Brain microvascular endothelial cell (primary cell): Measurements from ENCODE around the gene ICA1.

Experiments used
- DNase-seq: peaks from one replicate; pipeline ENCODE4 v3.0.0-alpha.2; 2020
- H3K27ac ChIP-seq: fragments of 250-450 bp; sonication (Bioruptor Pico); 2 replicates; pipeline ENCODE4 v1.5.1; 2020; ENCODE audit warnings: mild to moderate bottlenecking, moderate library complexity
- H3K27me3 ChIP-seq: fragments of 250-450 bp; sonication (Bioruptor Pico); replicated peaks from 2 replicates; pipeline ENCODE4 v1.5.1; 2020; ENCODE audit warnings: mild to moderate bottlenecking
- H3K36me3 ChIP-seq: fragments of 250-450 bp; sonication (Bioruptor Pico); replicated peaks from 2 replicates; pipeline ENCODE4 v1.5.1; 2020; ENCODE audit warnings: mild to moderate bottlenecking
- H3K4me3 ChIP-seq: 2 replicates; pipeline ENCODE4 v1.5.1; 2011; ENCODE audit warnings: low read depth, mild to moderate bottlenecking, control low read depth, low read length, moderate library complexity
- in situ Hi-C: cut with HindIII; loops from 2 replicates; pipeline ENCODE4 v1.10.0; 2017; ENCODE audit warnings: low sequenced_read_pairs, low pct_ligation_motif_present
- TF ChIP-seq, protein P1 (sequence below): IDR thresholded peaks from 2 replicates; pipeline ENCODE4 v1.5.1; 2011; ENCODE audit warnings: low read depth, mild to moderate bottlenecking, moderate library complexity, low read length, control low read depth, inconsistent platforms; ENCODE audit errors: missing control alignments

ICA1 gene

DNA sequence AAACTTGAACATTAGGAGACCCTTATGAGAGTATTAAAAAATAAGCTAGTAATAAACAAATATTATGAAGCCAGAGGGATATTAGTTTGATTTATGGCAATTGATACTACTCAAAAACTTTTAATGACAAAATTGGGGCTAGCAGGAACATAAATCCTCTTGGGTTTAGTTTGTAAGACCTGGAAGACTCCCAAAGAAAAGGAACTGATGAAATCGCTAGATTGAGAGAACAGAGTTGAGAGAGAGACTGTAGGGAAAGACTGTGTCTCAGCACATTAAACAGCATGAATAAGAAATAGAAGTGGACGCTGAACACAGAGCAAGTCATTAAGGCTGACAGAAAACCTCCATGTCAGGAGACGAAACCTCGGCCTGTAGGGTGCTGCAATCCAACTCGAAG lies 56.4 kb downstream of the ICA1 start:
- H3K27ac ChIP-seq, result no peak overlapping the region
- no peak overlapping the region for H3K4me3 ChIP-seq
- TF ChIP-seq, protein P1, sequence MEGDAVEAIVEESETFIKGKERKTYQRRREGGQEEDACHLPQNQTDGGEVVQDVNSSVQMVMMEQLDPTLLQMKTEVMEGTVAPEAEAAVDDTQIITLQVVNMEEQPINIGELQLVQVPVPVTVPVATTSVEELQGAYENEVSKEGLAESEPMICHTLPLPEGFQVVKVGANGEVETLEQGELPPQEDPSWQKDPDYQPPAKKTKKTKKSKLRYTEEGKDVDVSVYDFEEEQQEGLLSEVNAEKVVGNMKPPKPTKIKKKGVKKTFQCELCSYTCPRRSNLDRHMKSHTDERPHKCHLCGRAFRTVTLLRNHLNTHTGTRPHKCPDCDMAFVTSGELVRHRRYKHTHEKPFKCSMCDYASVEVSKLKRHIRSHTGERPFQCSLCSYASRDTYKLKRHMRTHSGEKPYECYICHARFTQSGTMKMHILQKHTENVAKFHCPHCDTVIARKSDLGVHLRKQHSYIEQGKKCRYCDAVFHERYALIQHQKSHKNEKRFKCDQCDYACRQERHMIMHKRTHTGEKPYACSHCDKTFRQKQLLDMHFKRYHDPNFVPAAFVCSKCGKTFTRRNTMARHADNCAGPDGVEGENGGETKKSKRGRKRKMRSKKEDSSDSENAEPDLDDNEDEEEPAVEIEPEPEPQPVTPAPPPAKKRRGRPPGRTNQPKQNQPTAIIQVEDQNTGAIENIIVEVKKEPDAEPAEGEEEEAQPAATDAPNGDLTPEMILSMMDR, result no peak
- in situ Hi-C loops, result no loop called here
- H3K27me3 ChIP-seq, result no peaks in the 10 kb centered on the region
- H3K36me3 ChIP-seq, result no peaks in the 10 kb centered on the region
- no peak for DNase-seq

GRCh38 chr7:8205031-8205387 lies 57.0 kb downstream of the ICA1 start:
- Histone ChIP-seq H3K4me3 (no peak overlapping the region), H3K36me3 (no peaks in the 10 kb centered on the region), H3K27me3 (no peaks in the 10 kb centered on the region), H3K27ac (no peak overlapping the region)
- in situ Hi-C loops, result no loop called here
- DNase-seq, result no peak
- TF ChIP-seq, protein P1, result no peak

DNA sequence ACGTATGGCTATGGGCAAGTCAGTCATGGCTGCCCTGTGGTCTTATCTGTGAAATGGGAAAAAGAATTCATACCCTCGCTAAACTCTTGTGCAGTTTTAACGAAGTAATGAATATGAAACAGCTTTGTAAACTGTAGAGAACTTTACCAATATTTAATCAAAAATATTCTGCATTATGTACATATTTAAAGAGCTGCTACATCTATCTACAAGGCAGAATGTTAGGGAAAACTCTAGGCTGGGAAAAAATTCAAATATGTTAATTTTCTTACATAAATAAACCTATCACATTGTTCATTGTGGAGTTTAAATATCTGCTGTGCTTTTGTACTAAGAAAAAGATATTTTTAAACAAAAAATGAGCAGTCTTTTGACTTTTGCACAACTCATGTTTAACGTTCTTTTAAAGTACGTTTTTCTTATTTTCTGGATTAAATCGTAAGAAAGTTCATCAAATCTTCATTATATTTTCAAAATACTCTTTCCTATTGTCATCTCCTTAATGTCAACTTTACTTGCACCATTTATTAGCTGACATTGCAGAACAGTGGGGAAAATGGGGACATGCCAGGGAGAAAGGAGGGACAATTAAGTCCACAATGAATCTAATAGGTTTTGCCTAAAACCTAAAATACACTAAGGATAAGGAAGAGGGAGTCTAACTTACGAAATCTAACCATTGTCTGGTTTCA lies 57.5 kb downstream of the ICA1 start:
- H3K27ac ChIP-seq, result no peak overlapping the region
- TF ChIP-seq, protein P1, result no peak
- no peaks in the 10 kb centered on the region for H3K27me3 ChIP-seq
- H3K36me3 ChIP-seq, result no peaks in the 10 kb centered on the region
- H3K4me3 ChIP-seq, result no peak overlapping the region
- in situ Hi-C loops, result no loop called here
- no peak for DNase-seq

DNA sequence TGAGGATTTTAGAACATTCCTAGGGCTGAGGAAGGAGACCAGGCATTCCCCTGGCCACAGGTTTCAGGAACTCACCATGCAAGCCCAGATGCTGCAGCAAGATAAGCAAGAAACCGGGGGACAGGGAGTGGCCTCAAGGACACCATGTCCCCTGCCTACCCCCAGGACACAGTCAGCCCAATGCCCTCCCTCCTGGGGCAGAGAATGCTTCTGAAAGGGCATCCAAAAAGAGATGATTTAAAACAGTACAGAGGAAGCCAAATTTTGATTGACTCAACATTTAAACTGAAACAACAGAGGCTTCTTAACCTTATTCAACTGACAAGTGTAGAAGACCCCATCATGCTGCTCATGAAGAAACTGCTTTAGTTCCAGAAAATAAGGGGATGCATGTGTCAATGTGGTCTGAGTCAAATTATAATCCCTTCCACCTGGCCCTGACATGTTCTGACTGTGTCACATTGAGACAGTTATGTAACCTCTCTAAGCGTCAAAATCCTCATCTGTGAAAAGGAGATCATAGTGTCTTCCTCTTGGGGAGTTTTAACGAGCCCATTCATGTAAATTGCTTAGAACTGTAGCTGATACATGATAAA lies 60.0 kb downstream of the ICA1 start:
- no peaks in the 10 kb centered on the region for H3K36me3 ChIP-seq
- H3K27me3 ChIP-seq, result no peaks in the 10 kb centered on the region
- TF ChIP-seq, protein P1, result no peak
- H3K4me3 ChIP-seq, result no peak overlapping the region
- H3K27ac ChIP-seq, result no peak overlapping the region
- in situ Hi-C loops, result no loop called here
- no peak for DNase-seq

DNA sequence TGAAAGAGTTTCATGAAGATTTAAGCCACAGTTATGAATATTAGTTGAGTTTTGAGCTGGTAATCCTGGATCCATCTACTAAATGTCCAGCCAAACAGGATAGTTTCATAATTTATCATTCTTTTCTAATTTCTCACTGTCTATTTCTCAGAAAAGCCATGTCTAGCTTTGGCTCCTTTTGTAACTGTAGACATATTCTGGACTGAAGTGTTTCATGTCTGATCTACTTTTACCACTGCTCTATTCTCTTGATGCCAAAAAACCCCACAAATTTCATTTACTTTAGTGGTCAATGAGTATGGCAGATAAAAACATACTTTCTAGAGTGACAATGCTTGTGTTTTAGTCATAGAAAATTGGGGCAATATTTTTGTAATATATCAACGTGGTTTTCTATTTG lies 61.2 kb downstream of the ICA1 start:
- H3K36me3 ChIP-seq, result no peaks in the 10 kb centered on the region
- no peaks in the 10 kb centered on the region for H3K27me3 ChIP-seq
- no peak for DNase-seq
- in situ Hi-C loops, result no loop called here
- TF ChIP-seq, protein P1, result no peak
- no peak overlapping the region for H3K4me3 ChIP-seq
- H3K27ac ChIP-seq, result no peak overlapping the region

- no peak for DNase-seq
- Histone ChIP-seq H3K36me3 (no peaks in the 10 kb centered on the region), H3K4me3 (no peak overlapping the region), H3K27ac (no peak overlapping the region), H3K27me3 (no peaks in the 10 kb centered on the region)
- TF ChIP-seq, protein P1, result no peak
- in situ Hi-C loops, result no loop called here
Observed at GRCh38 chr7:8200316-8200715, 61.7 kb downstream of the ICA1 start.
